Medulla oblongata (tissue), 1 donor: ENCODE results near the gene MIS18BP1.
"Not testable (repeated sequence)": the region's sequence is repeated elsewhere in the genome, so short reads cannot be mapped to it uniquely, and the experiment has no call there.

ENCODE experiments used
- DNase-seq: peaks from one replicate; pipeline ENCODE4 v3.0.0-alpha.2; 2015; ENCODE audit errors: extremely low spot score

MIS18BP1 gene

GRCh38 chr14:45246151-45246550, 6.9 kb downstream of the MIS18BP1 start:
- DNase-seq, result no peak

- DNase-seq, result peak; percentile 17
Measured at GRCh38 chr14:45242706-45243105, 10.3 kb downstream of the MIS18BP1 start.

GRCh38 chr14:45238988-45239387, 14.0 kb downstream of the MIS18BP1 start:
- DNase-seq, result no peak

GRCh38 chr14:45227566-45227965, 25.4 kb downstream of the MIS18BP1 start:
- no peak for DNase-seq

GRCh38 chr14:45222485-45223262, 30.3 kb downstream of the MIS18BP1 start:
- no peak for DNase-seq

- DNase-seq, result not testable (repeated sequence)
Measured at GRCh38 chr14:45214341-45214740, 38.7 kb downstream of the MIS18BP1 start.

- DNase-seq, result not testable (repeated sequence)
Measured at GRCh38 chr14:45213716-45214115, 39.3 kb downstream of the MIS18BP1 start.

GRCh38 chr14:45212231-45212630, 40.8 kb downstream of the MIS18BP1 start:
- DNase-seq, result no peak

GRCh38 chr14:45211295-45211694, 41.7 kb downstream of the MIS18BP1 start:
- no peak for DNase-seq

GRCh38 chr14:45210159-45210558, 42.8 kb downstream of the MIS18BP1 start:
- DNase-seq, result no peak

- DNase-seq, result no peak
Measured at GRCh38 chr14:45204241-45204640, 48.8 kb downstream of the MIS18BP1 start.

- no peak for DNase-seq
Measured at GRCh38 chr14:45201905-45202304, 51.1 kb downstream of the MIS18BP1 start.

- no peak for DNase-seq
Measured at GRCh38 chr14:45199230-45199629, 53.8 kb downstream of the MIS18BP1 start.

GRCh38 chr14:45198551-45198950, 54.5 kb downstream of the MIS18BP1 start:
- DNase-seq, result no peak

GRCh38 chr14:45194964-45195363, 58.0 kb downstream of the MIS18BP1 start:
- no peak for DNase-seq

GRCh38 chr14:45185100-45185814, 67.7 kb downstream of the MIS18BP1 start:
- DNase-seq, result no peak

- no peak for DNase-seq
Measured at GRCh38 chr14:45181806-45182205, 71.2 kb downstream of the MIS18BP1 start.

GRCh38 chr14:45181329-45181728, 71.7 kb downstream of the MIS18BP1 start:
- DNase-seq, result no peak

GRCh38 chr14:45177076-45177475, 75.9 kb downstream of the MIS18BP1 start:
- DNase-seq, result no peak

GRCh38 chr14:45169906-45170305, 83.1 kb downstream of the MIS18BP1 start:
- DNase-seq, result no peak

- no peak for DNase-seq
Measured at GRCh38 chr14:45156067-45156466, 96.9 kb downstream of the MIS18BP1 start.
